Measurements from ENCODE around the gene SNCAIP.

SNCAIP gene

DNA sequence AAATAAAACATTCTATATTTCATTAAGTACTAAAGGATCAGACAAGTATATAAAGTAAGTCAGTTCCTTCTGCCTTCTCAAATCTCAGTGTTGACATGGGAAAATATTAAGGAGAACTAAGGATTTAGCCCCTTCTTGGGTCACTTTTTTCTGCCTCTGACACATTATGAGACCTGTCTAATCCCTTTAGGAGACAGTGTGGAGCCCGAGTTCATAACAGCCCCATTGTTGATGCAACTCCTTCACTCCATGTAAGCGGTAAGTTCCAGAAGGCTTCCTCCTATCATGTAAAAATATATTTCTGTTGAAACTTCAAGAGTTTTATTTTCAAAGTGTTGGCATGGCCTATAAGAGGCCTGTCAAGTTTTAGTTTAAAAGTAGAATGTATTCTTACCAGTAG is 152.2 kb downstream of the SNCAIP start:
- no peak overlapping the region for H3K4me3 ChIP-seq (ENCODE audit: severe bottlenecking)
- TF ChIP-seq, protein P1, sequence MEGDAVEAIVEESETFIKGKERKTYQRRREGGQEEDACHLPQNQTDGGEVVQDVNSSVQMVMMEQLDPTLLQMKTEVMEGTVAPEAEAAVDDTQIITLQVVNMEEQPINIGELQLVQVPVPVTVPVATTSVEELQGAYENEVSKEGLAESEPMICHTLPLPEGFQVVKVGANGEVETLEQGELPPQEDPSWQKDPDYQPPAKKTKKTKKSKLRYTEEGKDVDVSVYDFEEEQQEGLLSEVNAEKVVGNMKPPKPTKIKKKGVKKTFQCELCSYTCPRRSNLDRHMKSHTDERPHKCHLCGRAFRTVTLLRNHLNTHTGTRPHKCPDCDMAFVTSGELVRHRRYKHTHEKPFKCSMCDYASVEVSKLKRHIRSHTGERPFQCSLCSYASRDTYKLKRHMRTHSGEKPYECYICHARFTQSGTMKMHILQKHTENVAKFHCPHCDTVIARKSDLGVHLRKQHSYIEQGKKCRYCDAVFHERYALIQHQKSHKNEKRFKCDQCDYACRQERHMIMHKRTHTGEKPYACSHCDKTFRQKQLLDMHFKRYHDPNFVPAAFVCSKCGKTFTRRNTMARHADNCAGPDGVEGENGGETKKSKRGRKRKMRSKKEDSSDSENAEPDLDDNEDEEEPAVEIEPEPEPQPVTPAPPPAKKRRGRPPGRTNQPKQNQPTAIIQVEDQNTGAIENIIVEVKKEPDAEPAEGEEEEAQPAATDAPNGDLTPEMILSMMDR (IDR thresholded peaks at IDR 0.05; ENCODE audit: poor library complexity, severe bottlenecking) = no peak
- ATAC-seq (ENCODE audit: low read depth) (no peak), DNase-seq (ENCODE audit: low spot score) (no peak)
- no peak overlapping the region for H3K27ac ChIP-seq (ENCODE audit: poor library complexity, severe bottlenecking)
- no peaks in the 10 kb centered on the region for H3K9me3 ChIP-seq (ENCODE audit: severe bottlenecking)
- no peaks in the 10 kb centered on the region for H3K36me3 ChIP-seq (ENCODE audit: low read depth)
- H3K27me3 ChIP-seq (ENCODE audit: insufficient read depth, poor library complexity, severe bottlenecking) = no peaks in the 10 kb centered on the region
- H3K4me1 ChIP-seq (ENCODE audit: insufficient read depth, poor library complexity, severe bottlenecking) = no peaks in the 10 kb centered on the region

DNA sequence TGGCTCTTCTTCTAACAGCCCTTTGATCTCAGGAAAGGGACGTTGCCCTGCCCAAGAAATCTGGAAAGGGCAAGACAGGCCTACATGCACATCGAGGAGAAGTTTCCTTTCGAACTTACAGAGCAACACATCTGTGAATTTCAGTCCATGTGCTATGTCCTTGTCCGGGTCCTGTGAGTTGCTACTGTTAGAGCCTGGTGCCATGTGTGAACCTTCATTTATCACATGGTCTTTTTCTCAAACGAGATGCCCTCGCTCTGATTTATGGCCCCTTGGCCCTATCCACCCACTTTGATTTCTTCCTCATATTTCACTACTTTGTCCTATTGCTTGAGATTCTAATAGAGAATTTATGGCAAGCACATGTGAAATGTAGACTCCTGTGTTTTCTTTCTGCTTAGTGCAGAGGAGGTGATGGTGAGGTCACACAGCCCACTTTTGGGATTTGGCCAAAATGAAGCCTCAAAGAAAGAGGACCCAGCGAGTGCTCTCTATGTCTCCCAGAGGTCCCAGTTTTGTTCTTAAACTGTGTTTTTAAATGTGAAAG is 153.1 kb downstream of the SNCAIP start:
- Histone ChIP-seq H3K36me3 (ENCODE audit: low read depth) (no peaks in the 10 kb centered on the region), H3K4me3 (ENCODE audit: severe bottlenecking) (no peak overlapping the region), H3K9me3 (ENCODE audit: severe bottlenecking) (no peaks in the 10 kb centered on the region), H3K27me3 (ENCODE audit: insufficient read depth, poor library complexity, severe bottlenecking) (no peaks in the 10 kb centered on the region), H3K4me1 (ENCODE audit: insufficient read depth, poor library complexity, severe bottlenecking) (no peaks in the 10 kb centered on the region), H3K27ac (ENCODE audit: poor library complexity, severe bottlenecking) (no peak overlapping the region)
- no peak for ATAC-seq (ENCODE audit: low read depth)
- TF ChIP-seq, protein P1 (IDR thresholded peaks at IDR 0.05; ENCODE audit: poor library complexity, severe bottlenecking) = no peak
- DNase-seq (ENCODE audit: low spot score) = no peak

DNA sequence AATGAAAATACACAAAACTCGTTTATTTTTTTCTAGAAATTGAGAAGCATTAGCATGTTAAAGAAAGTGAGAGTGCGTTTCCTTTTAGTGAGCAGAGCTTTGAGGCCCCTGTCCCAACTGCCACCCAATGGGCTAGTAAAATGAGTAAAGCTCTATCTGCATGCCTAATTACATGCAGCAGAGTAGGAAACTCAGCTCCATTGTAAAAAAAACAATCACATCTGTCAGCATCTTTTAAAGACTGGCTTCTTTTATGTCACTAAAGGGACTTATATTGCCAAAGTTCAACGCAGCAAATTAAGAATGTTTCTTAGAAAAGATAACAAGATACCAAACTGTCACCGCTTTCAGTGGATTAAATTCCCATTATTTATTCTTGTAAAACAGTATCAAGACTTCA is 154.0 kb downstream of the SNCAIP start:
- H3K4me3 ChIP-seq (ENCODE audit: severe bottlenecking) = no peak overlapping the region
- no peak overlapping the region for H3K27ac ChIP-seq (ENCODE audit: poor library complexity, severe bottlenecking)
- TF ChIP-seq, protein P1 (IDR thresholded peaks at IDR 0.05; ENCODE audit: poor library complexity, severe bottlenecking) = no peak
- no peaks in the 10 kb centered on the region for H3K36me3 ChIP-seq (ENCODE audit: low read depth)
- no peak for ATAC-seq (ENCODE audit: low read depth)
- no peaks in the 10 kb centered on the region for H3K27me3 ChIP-seq (ENCODE audit: insufficient read depth, poor library complexity, severe bottlenecking)
- no peak for DNase-seq (ENCODE audit: low spot score)
- H3K9me3 ChIP-seq (ENCODE audit: severe bottlenecking) = no peaks in the 10 kb centered on the region
- H3K4me1 ChIP-seq (ENCODE audit: insufficient read depth, poor library complexity, severe bottlenecking) = no peaks in the 10 kb centered on the region

DNA sequence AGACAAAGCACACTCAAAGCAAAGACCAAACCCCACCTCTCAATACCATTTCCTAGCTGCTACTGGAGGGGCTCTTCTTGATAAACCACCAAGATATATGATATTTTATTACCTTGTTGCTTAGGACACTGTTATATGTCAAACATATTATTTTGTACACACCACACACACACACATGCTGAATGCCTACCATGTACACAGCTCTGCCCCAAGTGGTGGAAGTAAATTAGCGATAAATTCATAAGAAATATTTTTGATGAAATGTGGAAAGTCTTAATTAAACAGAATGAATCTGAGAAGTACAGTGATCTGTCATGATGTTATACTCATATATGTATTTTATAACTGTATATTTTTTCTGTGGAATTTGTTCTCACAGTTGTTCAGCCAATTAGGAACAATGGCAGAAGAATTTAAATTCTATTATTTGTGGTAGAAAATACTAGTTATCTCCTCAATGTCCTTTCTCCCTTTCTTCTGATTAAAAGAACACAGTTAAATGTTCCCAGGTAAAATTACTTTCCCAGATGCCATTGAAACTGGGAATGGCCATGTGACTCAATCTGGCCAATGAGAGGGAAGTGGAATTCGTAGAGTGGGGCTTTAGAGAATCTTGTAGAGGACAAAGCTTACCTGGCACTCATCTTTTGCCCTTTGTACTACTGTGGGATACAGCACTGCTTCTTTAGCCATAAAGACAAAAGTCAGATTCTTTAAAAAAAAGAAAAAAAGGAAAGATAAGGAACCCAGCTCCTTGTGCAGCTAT is 156.5 kb downstream of the SNCAIP start:
- ATAC-seq (ENCODE audit: low read depth) = no peak
- no peaks in the 10 kb centered on the region for H3K36me3 ChIP-seq (ENCODE audit: low read depth)
- TF ChIP-seq, protein P1 (IDR thresholded peaks at IDR 0.05; ENCODE audit: poor library complexity, severe bottlenecking) = peak; percentile 27
- no peak overlapping the region for H3K27ac ChIP-seq (ENCODE audit: poor library complexity, severe bottlenecking)
- no peaks in the 10 kb centered on the region for H3K27me3 ChIP-seq (ENCODE audit: insufficient read depth, poor library complexity, severe bottlenecking)
- H3K9me3 ChIP-seq (ENCODE audit: severe bottlenecking) = no peaks in the 10 kb centered on the region
- no peaks in the 10 kb centered on the region for H3K4me1 ChIP-seq (ENCODE audit: insufficient read depth, poor library complexity, severe bottlenecking)
- no peak overlapping the region for H3K4me3 ChIP-seq (ENCODE audit: severe bottlenecking)
- no peak for DNase-seq (ENCODE audit: low spot score)

DNA sequence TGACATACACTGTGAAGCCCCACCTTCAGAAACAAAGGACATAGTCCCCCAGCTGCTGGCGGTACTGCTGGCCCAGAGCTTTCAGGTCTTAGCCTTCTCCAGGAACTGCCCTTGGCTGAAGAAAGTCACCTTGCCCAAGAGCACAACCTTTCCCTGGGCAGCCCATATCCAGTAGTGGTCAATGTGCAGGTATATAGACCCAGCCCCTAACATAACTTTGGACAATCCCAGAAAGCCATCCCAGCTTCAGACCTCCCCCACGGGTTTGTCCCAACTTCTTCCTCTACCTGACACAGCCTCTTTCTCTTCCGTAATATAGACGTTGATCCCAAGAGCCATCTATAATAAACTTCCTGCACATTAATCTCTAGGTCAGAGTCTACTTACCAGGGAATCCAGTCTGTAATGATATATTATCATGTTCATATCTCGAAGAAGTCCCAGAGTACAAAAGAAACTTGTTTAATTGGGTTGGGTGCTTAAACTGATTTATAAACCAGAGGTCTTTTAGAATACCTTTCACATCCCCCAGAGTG is 157.4 kb downstream of the SNCAIP start:
- Histone ChIP-seq H3K27ac (ENCODE audit: poor library complexity, severe bottlenecking) (no peak overlapping the region), H3K27me3 (ENCODE audit: insufficient read depth, poor library complexity, severe bottlenecking) (no peaks in the 10 kb centered on the region), H3K9me3 (ENCODE audit: severe bottlenecking) (no peaks in the 10 kb centered on the region), H3K4me3 (ENCODE audit: severe bottlenecking) (no peak overlapping the region), H3K4me1 (ENCODE audit: insufficient read depth, poor library complexity, severe bottlenecking) (no peaks in the 10 kb centered on the region), H3K36me3 (ENCODE audit: low read depth) (no peaks in the 10 kb centered on the region)
- TF ChIP-seq, protein P1 (IDR thresholded peaks at IDR 0.05; ENCODE audit: poor library complexity, severe bottlenecking) = no peak
- DNase-seq (ENCODE audit: low spot score) (no peak), ATAC-seq (ENCODE audit: low read depth) (no peak)

All from RWPE2 (cell line).